Mammary epithelial cell (primary cell): ENCODE data around the gene TMPRSS3.

Experiments
- CTCF ChIP-seq, 2 donors: IDR thresholded peaks in 1 of 2; conservative IDR thresholded peaks in 1 of 2; 2 replicates each; pipeline ENCODE4 v1.5.1; 2011 to 2012; ENCODE audit warnings: inconsistent platforms in 2 of 2, low read length in 2 of 2, mild to moderate bottlenecking in 2 of 2, control low read depth in 1 of 2, low read depth in 1 of 2; ENCODE audit not compliant: insufficient read depth in 1 of 2; ENCODE audit errors: extremely low read depth in 1 of 2
- EZH2 ChIP-seq: IDR thresholded peaks from 2 replicates; pipeline ENCODE4 v1.6.1; 2012; ENCODE audit warnings: low read length, inconsistent platforms, borderline replicate concordance

GRCh38 chr21:42421018-42421793, 25.4 kb upstream of the TMPRSS3 start:
- TF ChIP-seq CTCF (conservative IDR thresholded peaks at IDR 0.05 in 1 of 2, IDR thresholded peaks at IDR 0.05 in 1 of 2; ENCODE audit: extremely low read depth in 1 of 2, insufficient read depth in 1 of 2, low read depth in 1 of 2, low read length in 2 of 2) (no peak), EZH2 (no peak)
